Stimulated activated CD8-positive, alpha-beta memory T cell treated with anti-CD3 and anti-CD28 coated beads, Interleukin-12 subunit alpha, Interleukin-12 subunit beta, amount 100 ng/mL, for 24 hours (primary cell): ENCODE results near the gene LAMA5.

Source experiments
- DNase-seq: peaks from one replicate; pipeline ENCODE4 v3.0.0-alpha.2; 2020; ENCODE audit errors: extremely low read depth

Gene LAMA5

GRCh38 chr20:62328684-62329388, 38.3 kb downstream of the LAMA5 start:
- no peak for DNase-seq

DNA sequence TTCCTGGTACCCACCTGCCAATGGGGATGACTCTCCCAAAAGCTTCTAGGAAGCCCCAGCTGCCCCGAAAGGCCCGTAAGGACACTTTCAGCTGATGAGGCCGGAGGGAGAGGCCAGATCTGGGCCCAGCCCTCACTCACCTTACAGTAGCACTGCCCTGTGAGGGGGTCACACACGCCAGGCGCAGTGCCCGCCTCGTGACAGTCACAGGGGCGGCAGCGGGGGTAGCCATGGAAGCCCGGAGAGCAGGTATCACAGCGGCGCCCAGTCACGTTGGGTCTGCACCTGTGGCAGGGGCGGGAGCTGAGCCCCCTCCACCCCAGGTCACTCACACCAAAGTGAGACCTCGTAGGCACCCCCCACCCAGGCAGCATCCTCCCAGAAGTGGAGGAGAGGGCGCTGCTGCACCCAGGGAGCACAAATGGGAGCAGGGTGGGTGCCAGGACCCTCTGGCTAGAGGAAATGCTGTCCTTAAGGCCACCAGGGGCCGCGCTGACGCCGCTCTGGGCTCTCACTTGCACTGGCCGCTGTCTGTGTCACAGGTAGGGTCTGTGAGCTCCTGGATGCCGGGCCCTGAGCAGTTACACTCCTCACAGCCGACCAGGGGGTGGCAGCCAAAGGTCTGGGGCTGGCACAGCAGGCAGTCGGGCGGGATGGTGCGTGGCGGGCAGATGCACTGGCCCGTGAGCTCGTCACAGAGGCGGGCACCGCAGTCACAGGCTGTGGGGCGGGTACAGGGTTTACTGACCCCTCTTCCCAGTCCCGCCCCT, 39.2 kb downstream of the LAMA5 start:
- DNase-seq = no peak

GRCh38 chr20:62326959-62327725, 40.0 kb downstream of the LAMA5 start:
- DNase-seq = no peak

- DNase-seq = no peak
Measured at GRCh38 chr20:62326559-62326958, 40.6 kb downstream of the LAMA5 start.

GRCh38 chr20:62325172-62325905, 41.8 kb downstream of the LAMA5 start:
- no peak for DNase-seq

DNA sequence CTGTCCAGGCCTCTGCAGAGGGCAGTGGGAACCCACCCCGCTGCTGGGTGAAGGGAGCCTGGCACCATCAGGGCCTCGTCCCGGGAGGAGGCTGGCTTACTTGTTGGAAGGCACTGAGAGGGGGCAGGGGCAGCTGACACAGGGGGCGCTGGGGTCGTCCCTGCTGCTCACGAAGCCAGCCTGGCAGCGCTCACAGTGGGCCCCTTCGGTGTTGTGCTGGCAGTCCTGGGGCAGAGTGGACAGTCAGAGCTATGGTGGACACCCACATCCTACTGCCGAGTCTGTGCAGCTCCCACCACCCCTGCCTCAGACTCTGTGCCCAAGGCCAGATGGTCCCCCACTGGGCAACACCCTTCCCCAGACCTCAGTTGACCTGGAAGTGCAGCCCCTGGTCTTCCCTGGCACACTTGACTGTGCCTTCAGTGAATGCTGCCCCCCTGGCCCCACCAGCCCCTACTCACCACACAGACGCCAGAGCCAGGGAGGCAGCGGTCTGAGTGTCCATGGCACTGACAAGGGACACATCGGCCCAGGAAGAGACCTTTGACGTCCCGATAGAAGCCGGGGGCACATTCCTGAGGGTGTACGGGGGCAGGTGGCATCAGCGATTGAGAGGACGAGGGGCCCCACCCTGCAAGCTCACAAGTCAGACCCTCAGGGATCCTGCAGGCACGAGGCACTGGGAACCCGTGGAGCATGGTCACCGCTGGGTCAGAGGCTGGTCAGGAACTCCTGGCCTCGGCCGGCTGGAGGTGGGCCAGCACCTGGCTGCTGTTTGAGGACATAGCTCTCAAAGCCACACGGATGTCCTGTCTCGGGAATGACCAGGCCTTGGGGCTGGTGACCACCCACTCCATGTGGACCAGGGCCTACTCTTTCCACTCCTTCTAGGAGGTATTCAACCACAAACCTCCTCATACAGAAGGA, 42.9 kb downstream of the LAMA5 start:
- DNase-seq = no peak

DNA sequence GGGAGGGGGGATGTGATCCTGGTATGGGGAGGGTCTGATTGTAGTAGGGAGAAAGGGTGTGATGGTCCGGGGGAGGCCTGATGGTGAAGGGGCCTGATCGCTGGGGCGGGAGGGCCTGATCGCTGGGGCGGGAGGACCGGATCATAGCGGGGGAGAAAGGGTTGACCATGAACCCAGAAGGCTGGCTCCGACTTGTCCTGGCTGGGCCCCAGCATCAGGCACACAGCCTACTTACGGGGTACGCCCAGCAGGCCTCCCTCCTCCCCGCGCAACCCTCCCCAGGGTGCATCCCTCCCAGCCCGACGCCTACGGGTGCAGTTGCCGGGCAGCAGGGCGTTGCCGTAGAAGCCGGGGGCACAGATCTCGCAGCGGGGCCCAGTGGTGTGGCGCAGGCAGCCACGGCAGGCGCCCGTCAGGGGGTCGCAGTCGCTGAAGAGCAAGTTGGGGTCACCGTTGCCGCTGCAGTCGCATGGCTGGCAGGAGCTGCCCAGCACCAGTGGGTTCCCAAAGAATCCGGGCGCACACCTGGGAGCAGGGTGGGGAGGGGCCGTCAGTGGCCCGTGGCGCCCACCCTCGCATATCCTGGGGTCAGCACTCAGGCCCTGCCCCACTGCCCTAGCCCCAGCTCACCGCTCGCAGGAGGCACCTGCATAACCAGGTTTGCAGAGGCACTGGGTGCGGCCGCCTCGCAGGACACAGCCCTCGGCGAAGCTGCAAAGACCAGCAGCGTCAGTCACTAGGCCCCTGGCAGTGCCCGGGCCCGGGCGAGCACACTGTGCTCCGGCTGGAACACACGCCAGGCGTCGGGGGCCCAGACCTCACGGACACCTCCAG, 43.7 kb downstream of the LAMA5 start:
- no peak for DNase-seq

DNA sequence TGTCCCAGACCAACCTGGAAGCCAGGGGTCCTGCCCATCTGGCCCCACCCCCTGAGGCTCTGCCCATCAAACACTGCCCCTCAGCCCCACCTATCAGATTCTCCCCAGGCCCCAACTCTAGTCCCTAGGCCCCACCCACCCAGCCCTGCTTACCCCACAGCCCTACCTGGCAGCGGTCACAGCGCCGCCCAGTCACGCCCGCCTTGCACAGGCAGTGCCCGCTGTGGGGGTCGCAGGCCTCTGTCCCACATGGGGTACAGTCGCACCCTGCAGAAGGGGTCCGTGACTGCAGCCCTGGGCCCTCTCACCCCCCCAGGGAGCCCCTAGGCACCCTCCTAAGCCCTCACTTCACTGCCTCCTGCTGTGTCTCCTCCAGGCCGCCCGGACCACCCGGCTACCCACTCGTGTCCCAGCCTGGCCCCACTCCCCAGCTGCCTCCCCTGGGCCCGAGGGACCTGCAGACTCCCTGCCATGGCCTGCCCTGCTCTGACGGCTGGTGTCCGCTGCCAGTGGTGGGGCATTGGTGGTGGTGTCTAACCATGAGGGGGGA, 44.5 kb downstream of the LAMA5 start:
- no peak for DNase-seq

DNA sequence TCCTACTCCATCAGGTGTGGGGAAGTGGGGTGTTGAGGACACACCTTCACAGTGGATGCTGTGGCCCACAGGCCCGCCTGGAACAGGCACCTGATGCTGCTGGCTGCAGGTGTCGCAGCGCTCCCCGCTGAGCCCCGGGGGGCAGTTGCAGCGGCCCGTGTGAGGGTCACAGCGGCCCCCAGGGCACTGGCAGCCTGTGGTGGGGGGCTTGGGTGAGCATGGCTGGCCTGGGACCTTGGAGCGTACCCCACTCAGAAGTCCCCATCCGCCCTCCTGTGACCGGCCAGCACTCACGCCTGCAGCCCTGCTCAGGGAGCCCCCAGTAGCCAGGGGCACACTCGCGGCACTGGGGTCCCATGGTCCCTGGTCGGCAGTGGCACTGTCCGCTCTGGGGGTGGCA, 45.1 kb downstream of the LAMA5 start:
- no peak for DNase-seq

DNA sequence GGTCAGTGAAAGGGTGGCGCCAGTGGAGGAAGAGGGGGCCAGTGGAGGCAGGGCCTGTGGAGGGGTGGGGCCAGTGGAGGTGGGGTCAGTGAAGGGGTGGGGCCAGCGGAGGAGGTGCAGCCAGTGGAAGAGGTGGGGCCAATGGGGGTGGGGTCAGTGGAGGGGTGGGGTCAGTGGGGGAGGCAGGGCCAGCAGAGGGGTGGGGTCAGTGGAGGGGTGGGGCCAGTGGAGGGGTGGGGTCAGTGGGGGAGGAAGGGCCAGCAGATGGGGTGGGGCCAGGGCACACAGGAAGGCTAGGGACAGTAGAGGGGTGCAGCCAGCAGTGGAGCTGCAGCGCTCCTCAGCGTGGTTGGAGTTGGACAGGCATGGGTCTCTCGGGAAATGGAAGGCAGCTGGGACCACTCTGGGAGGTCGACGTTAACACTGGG, 45.6 kb downstream of the LAMA5 start:
- DNase-seq = no peak

- no peak for DNase-seq
Measured at GRCh38 chr20:62320581-62321354, 46.3 kb downstream of the LAMA5 start.

DNA sequence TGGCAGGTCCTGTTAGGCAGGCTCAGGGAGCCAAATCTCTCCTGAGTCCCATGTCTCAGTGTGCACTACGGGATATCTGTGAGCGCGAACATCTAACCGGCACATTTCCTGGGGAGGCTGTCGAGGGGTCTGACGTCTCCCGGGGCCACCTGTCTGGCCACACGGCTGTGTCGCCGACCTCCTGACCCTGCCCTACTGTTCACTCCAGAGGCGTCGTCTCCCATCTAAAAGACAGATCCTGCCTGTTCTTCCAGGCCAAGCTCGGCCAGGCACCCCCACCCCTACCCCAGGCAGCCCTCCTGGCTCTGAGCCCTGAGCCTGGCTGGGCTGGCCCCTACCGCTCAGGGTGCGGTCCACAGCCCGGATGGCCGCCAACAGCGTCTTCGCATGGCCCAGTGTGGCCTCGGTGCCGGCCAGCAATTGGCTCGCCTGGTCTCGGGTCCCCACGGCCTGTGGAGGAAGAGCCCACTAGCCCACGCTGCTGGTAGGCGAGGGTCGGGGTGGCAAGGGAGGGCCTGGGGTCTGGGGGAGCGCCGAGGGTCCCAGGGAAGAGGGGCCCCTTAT, 47.7 kb downstream of the LAMA5 start:
- DNase-seq = no peak

DNA sequence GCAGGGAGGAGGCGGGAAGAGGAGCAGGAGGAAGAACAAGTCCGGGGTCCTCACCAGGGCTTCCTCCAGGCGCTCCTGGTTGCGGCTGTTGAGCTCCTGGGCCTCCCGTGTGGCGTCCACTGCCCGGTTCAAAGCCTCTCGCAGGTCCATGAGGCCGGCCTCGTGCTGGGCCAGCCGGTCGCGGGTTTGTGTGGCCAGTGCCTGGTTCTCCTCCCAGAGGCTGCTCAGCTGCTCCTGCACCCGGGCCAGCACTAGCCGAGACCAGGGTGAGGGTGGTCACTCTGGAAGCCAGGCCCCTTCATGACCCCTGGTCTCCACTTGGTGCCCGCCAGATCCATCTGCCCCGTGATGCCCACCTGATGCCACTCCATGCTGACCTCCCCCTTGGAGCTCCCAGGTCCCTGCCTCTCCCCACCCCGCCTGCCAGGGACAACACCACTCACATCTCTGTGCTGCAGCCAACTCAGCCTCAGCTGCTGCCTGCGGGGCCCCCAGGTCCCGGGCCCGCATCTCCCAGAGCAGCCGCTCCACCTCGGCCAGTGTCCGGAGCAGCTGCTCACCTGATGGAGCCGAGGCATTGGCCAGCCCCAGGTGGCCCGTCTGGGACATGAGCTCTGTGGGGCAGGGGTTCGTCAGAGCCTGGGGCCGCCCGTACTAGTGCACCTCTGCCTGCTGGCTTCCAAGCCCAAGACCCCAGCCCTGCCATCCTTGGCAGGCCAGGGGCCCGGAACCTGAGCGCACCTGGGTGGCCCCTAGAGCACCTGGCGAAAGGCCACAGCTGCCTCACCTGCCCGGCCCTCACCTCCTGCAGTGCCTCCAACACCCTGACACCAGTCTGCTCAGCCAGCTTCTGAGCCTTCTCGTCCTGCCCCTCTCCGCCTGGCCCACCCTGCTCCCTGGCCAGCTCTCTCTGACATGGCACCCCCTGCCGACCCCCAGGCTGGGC, 48.4 kb downstream of the LAMA5 start:
- DNase-seq = no peak

- no peak for DNase-seq
Measured at GRCh38 chr20:62317167-62317655, 49.9 kb downstream of the LAMA5 start.

DNA sequence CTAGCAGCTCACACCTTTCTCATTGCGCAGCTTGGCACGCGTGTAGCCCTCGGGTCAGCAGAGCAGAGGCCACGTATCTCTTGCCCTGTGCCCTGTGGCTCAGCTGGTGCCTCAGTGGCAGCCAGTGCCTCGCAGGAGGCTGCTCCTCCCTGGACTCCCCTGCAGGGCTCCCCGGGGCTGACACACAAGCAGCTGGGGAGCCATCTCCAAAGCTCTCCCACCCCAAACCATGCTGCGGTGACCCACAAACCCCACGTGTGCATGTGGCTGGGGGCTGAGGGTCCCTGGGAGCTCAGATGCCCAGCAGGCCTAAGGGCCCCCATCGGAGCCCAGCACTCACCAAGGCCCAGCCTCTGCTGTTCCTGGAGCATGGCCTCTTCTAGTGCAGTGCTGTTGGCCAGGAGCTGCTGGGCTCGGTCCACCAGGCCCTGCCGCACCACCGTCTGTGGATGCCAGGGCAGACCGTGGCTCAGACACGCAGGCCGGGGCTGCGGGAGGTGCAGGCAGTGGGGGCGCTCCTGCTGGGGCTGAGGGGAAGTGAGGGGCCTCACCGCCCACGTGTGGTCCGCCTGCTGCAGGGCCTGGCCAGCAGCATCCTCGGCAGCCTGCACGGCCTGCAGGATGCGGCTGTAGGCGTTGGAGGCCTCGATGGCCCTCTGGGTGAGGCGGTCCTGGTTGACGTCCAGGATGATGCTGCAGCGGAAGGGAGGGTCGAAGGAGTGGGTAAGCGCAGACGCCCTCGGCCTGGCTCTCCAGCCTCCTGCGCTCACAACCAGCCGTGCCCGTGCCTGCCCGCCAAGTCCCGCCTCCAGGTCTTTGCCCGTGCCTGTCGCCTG, 50.6 kb downstream of the LAMA5 start:
- DNase-seq = no peak

DNA sequence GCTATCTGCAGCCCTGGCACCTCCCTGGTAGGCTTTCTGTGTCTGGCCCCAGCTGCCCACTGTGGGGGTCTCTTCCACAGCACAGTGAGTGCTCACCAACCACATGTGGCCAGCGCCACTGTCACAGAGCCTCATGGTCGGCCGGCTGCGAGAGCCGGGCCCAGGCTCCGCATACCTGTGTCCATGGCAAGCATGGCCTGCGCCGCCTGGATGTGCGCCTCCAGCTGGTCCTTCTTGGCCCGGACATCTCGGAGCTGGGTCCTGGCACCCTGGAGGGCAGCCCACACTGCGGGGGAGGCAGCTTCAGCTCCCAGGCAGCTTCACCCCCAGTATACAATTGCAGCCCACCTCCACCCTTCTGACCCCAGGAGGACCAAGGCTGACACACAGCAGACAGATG, 51.3 kb downstream of the LAMA5 start:
- DNase-seq = no peak
